ENCODE results near the gene ENTPD2.

The ENTPD2 gene

DNA sequence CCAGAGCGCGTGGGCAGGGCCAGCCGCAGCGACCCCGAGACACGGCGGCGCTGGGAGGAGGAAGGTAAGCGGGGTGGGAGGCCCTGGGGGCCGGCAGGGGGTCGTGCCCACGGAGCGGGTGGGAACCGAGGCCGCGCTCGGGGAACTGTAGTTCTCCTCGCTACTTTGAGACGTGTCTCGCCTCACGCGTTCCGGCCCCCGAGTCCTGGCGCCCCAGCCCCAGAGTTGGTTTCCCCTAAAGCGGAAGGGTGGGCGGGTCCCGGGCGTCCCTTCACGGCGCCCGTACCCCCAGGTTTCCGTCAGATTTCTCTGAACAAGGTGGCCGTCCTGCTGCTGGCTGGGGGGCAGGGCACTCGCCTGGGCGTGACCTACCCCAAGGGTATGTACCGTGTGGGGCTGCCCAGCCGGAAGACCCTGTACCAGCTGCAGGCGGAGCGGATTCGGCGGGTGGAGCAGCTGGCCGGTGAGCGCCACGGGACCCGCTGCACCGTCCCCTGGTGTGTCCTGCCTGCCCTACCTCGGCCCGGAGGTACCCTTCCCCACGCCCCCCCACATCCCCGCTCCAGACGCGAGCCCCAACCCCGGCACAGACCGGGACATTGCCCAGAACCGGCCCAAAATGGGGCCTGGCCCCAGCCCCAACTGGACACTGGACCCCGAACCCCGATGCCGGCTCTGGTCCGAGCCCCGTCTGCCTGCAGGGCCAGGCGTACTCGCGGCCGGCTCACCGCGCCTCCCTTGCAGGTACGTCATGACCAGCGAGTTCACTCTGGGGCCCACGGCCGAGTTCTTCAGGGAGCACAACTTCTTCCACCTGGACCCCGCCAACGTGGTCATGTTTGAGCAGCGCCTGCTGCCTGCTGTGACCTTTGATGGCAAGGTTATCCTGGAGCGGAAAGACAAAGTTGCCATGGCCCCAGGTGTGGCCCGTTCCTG is 24.2 kb upstream of the ENTPD2 start:
- Histone ChIP-seq H3K9ac (ENCODE audit: low read length) (peak overlapping the region; percentile 62), H3K4me3 (ENCODE audit: low read depth, low read length) (peak overlapping the region; percentile 61), H3K9me3 (ENCODE audit: control insufficient read depth, insufficient read depth, low read depth, low read length) (no peaks in the 10 kb centered on the region), H3K36me3 (ENCODE audit: control insufficient read depth, insufficient read depth, low read length) (peaks cover 22% of the 10 kb centered on the region), H3K27ac (ENCODE audit: low read depth, low read length) (no peak overlapping the region), H3K27me3 (ENCODE audit: control insufficient read depth, insufficient read depth, low read length) (peaks cover 37% of the 10 kb centered on the region), H3K4me1 (ENCODE audit: control insufficient read depth, insufficient read depth, low read length) (peaks cover 22% of the 10 kb centered on the region)

DNA sequence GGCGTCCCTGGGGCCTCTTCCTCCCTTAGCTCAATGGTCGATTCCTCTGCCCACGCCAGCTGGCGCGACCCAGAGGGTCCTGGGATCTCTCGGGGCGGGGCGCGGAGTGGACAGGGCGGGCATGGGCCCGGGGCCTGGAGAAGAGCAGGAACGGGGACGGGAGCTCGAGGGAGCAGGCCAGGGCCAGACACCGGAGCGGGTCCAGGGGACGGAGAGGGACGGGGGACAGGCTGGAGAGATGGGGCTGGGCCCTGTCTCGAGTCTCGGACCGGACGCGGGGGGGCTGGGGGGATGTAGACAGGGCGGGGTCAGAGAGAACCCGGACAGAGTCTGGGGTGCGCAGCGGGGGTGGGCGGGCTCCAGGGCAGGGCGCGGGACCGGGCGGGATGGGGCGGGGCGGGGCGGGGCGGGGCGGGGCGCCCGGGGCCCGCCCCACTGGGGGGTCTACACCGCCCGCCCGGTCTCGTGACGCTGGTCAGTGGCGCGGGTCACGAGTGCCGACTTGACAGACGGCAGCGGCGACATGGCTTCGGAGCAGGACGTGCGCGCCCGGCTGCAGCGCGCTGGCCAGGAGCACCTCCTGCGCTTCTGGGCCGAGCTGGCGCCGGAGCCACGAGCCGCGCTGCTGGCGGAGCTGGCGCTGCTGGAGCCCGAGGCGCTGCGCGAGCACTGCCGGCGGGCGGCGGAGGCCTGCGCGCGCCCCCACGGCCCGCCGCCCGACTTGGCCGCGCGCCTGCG is 23.3 kb upstream of the ENTPD2 start, which contains the start of gene UAP1L1:
Gene UAP1L1 (plus strand): TSS at position 508 of the 738 bp plus-strand sequence. CDS start 16 bp downstream, at position 524.
- H3K4me3 ChIP-seq (ENCODE audit: low read depth, low read length) = peak within 1 kb of the TSS; percentile 61
- peak within 1 kb of the TSS; percentile 62 for H3K9ac ChIP-seq (ENCODE audit: low read length)
- peaks cover 37% of the 10 kb centered on the region for H3K27me3 ChIP-seq (ENCODE audit: control insufficient read depth, insufficient read depth, low read length)
- peaks cover 19% of the 10 kb centered on the region for H3K36me3 ChIP-seq (ENCODE audit: control insufficient read depth, insufficient read depth, low read length)
- H3K27ac ChIP-seq (ENCODE audit: low read depth, low read length) = no peak within 1 kb of the TSS
- H3K4me1 ChIP-seq (ENCODE audit: control insufficient read depth, insufficient read depth, low read length) = peaks cover 22% of the 10 kb centered on the region
- no peaks in the 10 kb centered on the region for H3K9me3 ChIP-seq (ENCODE audit: control insufficient read depth, insufficient read depth, low read depth, low read length)

DNA sequence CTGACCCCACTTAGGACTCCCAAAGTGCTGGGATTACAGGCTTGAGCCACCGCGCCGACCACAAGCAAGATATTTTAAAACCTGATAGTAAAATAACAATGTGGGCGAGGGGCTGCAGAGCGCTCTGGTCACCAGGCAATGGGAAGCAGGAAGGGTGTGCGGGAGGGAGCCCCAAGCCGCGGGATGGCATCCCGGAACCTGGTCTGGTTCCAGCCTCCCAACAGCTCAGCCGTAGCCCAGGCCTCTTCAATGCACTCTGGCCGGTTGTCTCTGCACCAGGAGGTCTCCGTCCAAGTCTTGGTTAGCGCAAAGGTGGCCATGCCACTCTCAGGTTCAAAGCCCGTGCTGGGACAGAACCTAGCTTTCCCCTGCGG is 22.8 kb upstream of the ENTPD2 start:
- peak overlapping the region; percentile 61 for H3K4me3 ChIP-seq (ENCODE audit: low read depth, low read length)
- H3K9ac ChIP-seq (ENCODE audit: low read length) = peak overlapping the region; percentile 56
- H3K9me3 ChIP-seq (ENCODE audit: control insufficient read depth, insufficient read depth, low read depth, low read length) = no peaks in the 10 kb centered on the region
- no peak overlapping the region for H3K27ac ChIP-seq (ENCODE audit: low read depth, low read length)
- H3K27me3 ChIP-seq (ENCODE audit: control insufficient read depth, insufficient read depth, low read length) = peaks cover 37% of the 10 kb centered on the region
- peaks cover 13% of the 10 kb centered on the region; the same call in 1 of the 2 replicates for H3K36me3 ChIP-seq (ENCODE audit: control insufficient read depth, insufficient read depth, low read length)
- H3K4me1 ChIP-seq (ENCODE audit: control insufficient read depth, insufficient read depth, low read length) = peaks cover 22% of the 10 kb centered on the region

DNA sequence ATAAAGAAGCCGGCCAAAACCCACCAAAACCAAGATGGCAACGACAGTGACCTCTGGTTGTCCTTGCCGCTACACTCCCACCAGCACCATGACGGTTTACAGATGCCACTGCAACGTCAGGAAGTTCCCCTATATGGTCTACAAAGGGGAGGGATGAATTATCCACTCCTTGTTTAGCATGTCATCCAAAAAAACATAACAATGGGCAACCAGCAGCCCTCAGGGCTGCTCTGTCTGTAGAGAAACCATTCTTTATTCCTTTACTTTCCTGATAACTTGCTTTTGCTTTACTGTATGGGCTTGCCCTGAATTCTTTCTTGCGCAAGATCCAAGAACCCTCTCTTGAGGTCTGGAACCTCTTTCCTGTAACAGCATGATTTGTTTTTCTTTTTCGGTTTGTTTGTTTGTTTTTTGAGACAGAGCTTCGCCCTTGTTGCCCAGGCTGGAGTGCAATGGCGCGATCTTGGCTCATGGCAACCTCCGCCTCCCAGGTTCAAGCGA is 21.5 kb upstream of the ENTPD2 start:
- H3K27ac ChIP-seq (ENCODE audit: low read depth, low read length) = peak overlapping the region; percentile 54; the same call in 1 of the 2 replicates
- peaks cover 8% of the 10 kb centered on the region; the same call in 1 of the 2 replicates for H3K36me3 ChIP-seq (ENCODE audit: control insufficient read depth, insufficient read depth, low read length)
- peak overlapping the region; percentile 46 for H3K9ac ChIP-seq (ENCODE audit: low read length)
- peaks cover 30% of the 10 kb centered on the region for H3K4me1 ChIP-seq (ENCODE audit: control insufficient read depth, insufficient read depth, low read length)
- H3K4me3 ChIP-seq (ENCODE audit: low read depth, low read length) = no peak overlapping the region
- peaks cover 34% of the 10 kb centered on the region for H3K27me3 ChIP-seq (ENCODE audit: control insufficient read depth, insufficient read depth, low read length)
- H3K9me3 ChIP-seq (ENCODE audit: control insufficient read depth, insufficient read depth, low read depth, low read length) = no peaks in the 10 kb centered on the region

DNA sequence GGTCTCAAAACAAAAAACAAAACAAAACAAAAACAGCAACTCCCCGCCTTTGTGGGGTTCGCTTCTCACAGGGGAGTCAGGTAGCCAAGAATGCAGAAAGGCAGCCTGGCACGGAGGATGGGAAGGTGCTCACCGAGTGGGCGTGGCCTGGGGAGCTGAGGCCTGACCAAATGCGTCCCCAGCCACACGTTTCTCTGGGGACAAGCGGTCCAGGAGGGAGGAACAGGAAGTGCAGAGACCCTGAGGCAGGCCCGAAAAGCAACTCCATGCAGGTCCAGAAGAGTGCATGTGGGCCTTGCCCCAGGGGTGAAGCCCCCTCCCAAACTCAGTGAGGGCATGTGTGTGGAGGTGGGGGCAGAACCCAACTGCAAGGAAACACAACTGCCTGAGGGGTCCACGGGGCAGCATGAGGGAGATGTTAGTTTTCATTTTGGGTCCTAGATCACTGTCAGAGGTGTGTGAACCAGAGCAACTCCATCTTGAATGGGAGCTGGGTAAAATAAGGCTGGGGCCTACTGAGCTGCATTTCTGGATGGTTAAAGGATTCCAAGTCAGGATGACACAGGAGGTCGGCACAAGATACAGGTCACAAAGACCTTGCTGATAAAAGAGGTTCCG is 20.9 kb upstream of the ENTPD2 start:
- peak overlapping the region; percentile 54; the same call in 1 of the 2 replicates for H3K27ac ChIP-seq (ENCODE audit: low read depth, low read length)
- peak overlapping the region; percentile 46 for H3K9ac ChIP-seq (ENCODE audit: low read length)

DNA sequence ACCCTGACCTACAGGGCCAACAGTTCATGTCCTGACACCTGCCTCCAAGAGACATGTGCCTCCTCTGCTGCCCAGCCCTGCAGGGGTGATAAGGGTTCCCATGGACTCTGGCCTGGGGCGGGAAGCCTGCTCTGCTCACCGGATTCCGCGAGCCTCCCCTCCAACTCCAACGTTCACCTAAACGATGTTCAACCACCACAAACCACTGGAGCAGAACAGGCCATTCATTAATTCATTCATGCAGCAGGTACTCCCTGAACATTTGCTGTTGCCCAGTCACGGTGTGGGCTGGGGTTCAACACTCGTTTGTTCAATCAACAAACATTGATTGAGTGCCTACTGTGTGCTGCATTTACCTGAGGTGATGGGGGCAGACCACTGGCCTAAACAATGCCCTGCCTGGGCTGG is 20.1 kb upstream of the ENTPD2 start:
- no peak overlapping the region for H3K9ac ChIP-seq (ENCODE audit: low read length)
- no peak overlapping the region for H3K27ac ChIP-seq (ENCODE audit: low read depth, low read length)
- H3K4me3 ChIP-seq (ENCODE audit: low read depth, low read length) = no peak overlapping the region
- H3K9me3 ChIP-seq (ENCODE audit: control insufficient read depth, insufficient read depth, low read depth, low read length) = no peaks in the 10 kb centered on the region
- peaks cover 30% of the 10 kb centered on the region for H3K27me3 ChIP-seq (ENCODE audit: control insufficient read depth, insufficient read depth, low read length)
- H3K36me3 ChIP-seq (ENCODE audit: control insufficient read depth, insufficient read depth, low read length) = no peaks in the 10 kb centered on the region
- H3K4me1 ChIP-seq (ENCODE audit: control insufficient read depth, insufficient read depth, low read length) = peaks cover 35% of the 10 kb centered on the region

More for the DNA sequence above, 20.9 kb upstream of the ENTPD2 start:
- H3K4me1 ChIP-seq (ENCODE audit: control insufficient read depth, insufficient read depth, low read length) = peaks cover 30% of the 10 kb centered on the region
- H3K4me3 ChIP-seq (ENCODE audit: low read depth, low read length) = no peak overlapping the region
- no peaks in the 10 kb centered on the region for H3K9me3 ChIP-seq (ENCODE audit: control insufficient read depth, insufficient read depth, low read depth, low read length)
- H3K27me3 ChIP-seq (ENCODE audit: control insufficient read depth, insufficient read depth, low read length) = peaks cover 29% of the 10 kb centered on the region
- peaks cover 7% of the 10 kb centered on the region; the same call in 1 of the 2 replicates for H3K36me3 ChIP-seq (ENCODE audit: control insufficient read depth, insufficient read depth, low read length)

DNA sequence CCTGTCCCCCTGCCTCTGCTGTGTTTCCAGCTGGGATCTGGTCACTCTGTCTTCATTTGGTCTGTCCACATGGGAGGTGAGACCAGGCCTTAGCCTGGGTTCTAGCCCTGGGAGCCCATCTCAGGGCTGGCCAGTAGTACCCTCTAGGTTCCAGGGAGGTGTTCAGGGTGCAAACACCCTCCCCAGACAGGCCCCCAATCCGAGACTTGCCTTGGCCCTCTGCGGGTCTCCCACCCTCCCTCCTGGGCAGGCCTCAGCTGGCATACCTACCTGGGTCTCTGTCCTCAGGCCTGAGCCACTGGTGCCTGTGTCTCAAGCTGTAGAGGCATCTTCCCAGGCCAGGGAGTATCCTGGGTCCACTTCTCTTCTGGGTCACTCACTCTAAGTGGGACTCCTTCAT is 17.4 kb upstream of the ENTPD2 start:
- Histone ChIP-seq H3K4me3 (ENCODE audit: low read depth, low read length) (peak overlapping the region; percentile 80), H3K27ac (ENCODE audit: low read depth, low read length) (no peak overlapping the region), H3K9ac (ENCODE audit: low read length) (no peak overlapping the region), H3K4me1 (ENCODE audit: control insufficient read depth, insufficient read depth, low read length) (peaks cover 34% of the 10 kb centered on the region), H3K9me3 (ENCODE audit: control insufficient read depth, insufficient read depth, low read depth, low read length) (no peaks in the 10 kb centered on the region), H3K27me3 (ENCODE audit: control insufficient read depth, insufficient read depth, low read length) (peaks cover 11% of the 10 kb centered on the region; the same call in 1 of the 2 replicates), H3K36me3 (ENCODE audit: control insufficient read depth, insufficient read depth, low read length) (peaks cover 3% of the 10 kb centered on the region)

DNA sequence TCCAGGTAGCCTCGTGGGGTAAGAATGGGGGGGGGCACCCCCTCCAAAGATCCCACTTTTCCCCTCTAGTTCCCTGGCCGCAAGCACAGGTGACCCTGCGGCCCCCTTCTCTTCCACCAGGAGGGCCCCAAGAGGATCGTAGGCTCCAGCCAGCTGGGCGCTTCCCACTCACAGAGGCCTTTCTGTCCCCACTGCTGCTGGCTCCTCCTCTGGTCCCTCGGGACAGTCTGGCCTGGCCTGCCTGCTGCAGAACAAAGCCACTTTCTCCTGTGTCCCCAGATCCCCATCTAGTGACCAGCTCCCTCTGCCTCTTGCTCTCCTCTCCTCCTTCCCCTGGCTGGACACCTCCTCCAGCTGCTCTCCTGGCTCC is 17.0 kb upstream of the ENTPD2 start:
- no peak overlapping the region for H3K27ac ChIP-seq (ENCODE audit: low read depth, low read length)
- H3K27me3 ChIP-seq (ENCODE audit: control insufficient read depth, insufficient read depth, low read length) = peaks cover 11% of the 10 kb centered on the region; the same call in 1 of the 2 replicates
- peak overlapping the region; percentile 80 for H3K4me3 ChIP-seq (ENCODE audit: low read depth, low read length)
- no peaks in the 10 kb centered on the region for H3K9me3 ChIP-seq (ENCODE audit: control insufficient read depth, insufficient read depth, low read depth, low read length)
- peaks cover 34% of the 10 kb centered on the region for H3K4me1 ChIP-seq (ENCODE audit: control insufficient read depth, insufficient read depth, low read length)
- H3K9ac ChIP-seq (ENCODE audit: low read length) = no peak overlapping the region
- peaks cover 7% of the 10 kb centered on the region for H3K36me3 ChIP-seq (ENCODE audit: control insufficient read depth, insufficient read depth, low read length)

DNA sequence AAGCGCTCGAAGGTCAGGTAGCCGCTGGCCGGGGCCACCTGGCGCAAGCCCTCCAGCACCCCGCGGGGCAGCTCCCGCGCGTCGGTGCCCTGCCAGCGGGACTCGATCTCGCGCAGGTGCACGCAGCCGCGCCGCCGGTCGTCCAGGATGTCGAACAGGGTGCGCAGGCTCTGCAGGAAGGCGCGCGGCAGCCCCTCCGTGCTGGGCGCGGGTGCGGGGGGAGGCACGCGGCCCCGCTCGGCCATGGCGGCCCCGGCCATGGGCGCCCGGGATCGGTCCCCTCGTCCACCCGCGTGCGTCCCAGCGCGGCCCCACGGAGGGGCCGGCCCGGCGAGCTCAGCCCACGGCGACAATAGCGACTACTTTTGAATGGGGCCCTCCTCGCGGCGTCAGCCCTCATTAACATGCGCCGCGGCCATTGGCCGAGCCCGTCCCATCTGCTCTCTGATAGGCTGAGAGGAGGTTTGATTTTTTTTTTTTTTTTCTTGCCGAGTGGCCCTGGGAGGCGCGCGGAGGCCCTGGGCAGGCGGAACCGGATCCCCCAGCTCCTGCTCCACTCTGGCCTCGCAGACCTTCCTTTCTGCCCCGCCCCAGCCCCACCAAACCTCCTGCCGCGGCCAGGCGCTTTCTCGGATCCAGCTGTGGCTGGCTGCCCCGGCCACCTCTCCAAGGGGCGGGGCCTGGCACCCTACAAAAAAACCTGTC is 16.5 kb upstream of the ENTPD2 start, which contains the start of gene SAPCD2:
Gene SAPCD2 (minus strand): TSS at position 357 of the 705 bp plus-strand sequence. CDS start 97 bp downstream, at position 260.
- peak within 1 kb of the TSS; percentile 80 for H3K4me3 ChIP-seq (ENCODE audit: low read depth, low read length)
- H3K27ac ChIP-seq (ENCODE audit: low read depth, low read length) = no peak within 1 kb of the TSS
- no peaks in the 10 kb centered on the region for H3K9me3 ChIP-seq (ENCODE audit: control insufficient read depth, insufficient read depth, low read depth, low read length)
- H3K4me1 ChIP-seq (ENCODE audit: control insufficient read depth, insufficient read depth, low read length) = peaks cover 33% of the 10 kb centered on the region
- peaks cover 12% of the 10 kb centered on the region for H3K36me3 ChIP-seq (ENCODE audit: control insufficient read depth, insufficient read depth, low read length)
- H3K27me3 ChIP-seq (ENCODE audit: control insufficient read depth, insufficient read depth, low read length) = peaks cover 11% of the 10 kb centered on the region; the same call in 1 of the 2 replicates
- peak within 1 kb of the TSS; percentile 69 for H3K9ac ChIP-seq (ENCODE audit: low read length)
